Body of pancreas (tissue), 4 donors: Measurements from ENCODE around the gene SMAD2.

Experiments used
- CTCF ChIP-seq, 7 experiments: fragments of 450-650 bp in 4 of 7; fragments of 200-600 bp in 3 of 7; sonication (generic) in 3 of 7; IDR thresholded peaks; one replicate each; pipeline ENCODE4 v1.5.1; 2016 to 2019; ENCODE audit warnings: antibody characterized with exemption in 7 of 7
- POLR2A ChIP-seq, 3 donors: fragments of 450-650 bp; IDR thresholded peaks; one replicate each; pipeline ENCODE4 v1.6.1; 2016; ENCODE audit warnings: antibody characterized with exemption in 3 of 3, mild to moderate bottlenecking in 2 of 3

- TF ChIP-seq CTCF (IDR thresholded peaks at IDR 0.05) (no peak), POLR2A (IDR thresholded peaks at IDR 0.05) (no peak)
Measured at GRCh38 chr18:47795434-47795814, 135.0 kb downstream of the SMAD2 start.
